Spinal cord (tissue), 10 donors: ENCODE data around the gene ZNF300. TPM values are rescaled to one million over a fixed set of nuclear protein-coding genes. Genes with fewer than 3 reads are reported as not detected.
A peak's percentile ranks its signal among the peaks of the same experiment; 100 is the strongest.
"Not testable (repeated sequence)": the region's sequence is repeated elsewhere in the genome, so short reads cannot be mapped to it uniquely, and the experiment has no call there.

Experiments
- DNase-seq, 6 donors: peaks; one replicate each; pipeline versions ENCODE4 v3.0.0 to v3.0.0-alpha.2; 2013 to 2015; ENCODE audit warnings: low spot score in 6 of 6, low read depth in 4 of 6
- H3K27ac ChIP-seq: one replicate; pipeline ENCODE4 v1.5.1; 2013; ENCODE audit warnings: low read depth, low read length, control low read depth
- H3K27me3 ChIP-seq: one replicate; pipeline ENCODE4 v1.6.1; 2013; ENCODE audit warnings: low read length; ENCODE audit not compliant: control insufficient read depth, insufficient read depth
- H3K36me3 ChIP-seq: one replicate; pipeline ENCODE4 v1.6.1; 2013; ENCODE audit warnings: low read length; ENCODE audit not compliant: control insufficient read depth, insufficient read depth
- H3K4me1 ChIP-seq: one replicate; pipeline ENCODE4 v1.6.1; 2013; ENCODE audit warnings: low read length; ENCODE audit not compliant: control insufficient read depth, insufficient read depth
- H3K4me3 ChIP-seq: one replicate; pipeline ENCODE4 v1.5.1; 2013; ENCODE audit warnings: low read depth, low read length, control low read depth
- H3K9me3 ChIP-seq: one replicate; pipeline ENCODE4 v1.6.1; 2013; ENCODE audit warnings: low read length; ENCODE audit not compliant: control insufficient read depth, insufficient read depth
- WGBS: methylation state at CpG from one replicate; pipeline ENCODE4 v1.1.5; 2013; ENCODE audit warnings: missing lambda C conversion rate; ENCODE audit not compliant: insufficient coverage; 5-methylcytosine and 5-hydroxymethylcytosine counted together
- polyA plus RNA-seq, 2 donors: library from polyadenylated mRNA; unstranded; fragments of 120-200 nt; gene quantifications; one replicate each; pipeline ENCODE4 v1.2.1, GENCODE V29; 2013; ENCODE audit not compliant: insufficient read length in 2 of 2
- total RNA-seq, 2 donors: library from RNA; depleted of rRNA in 1 of 2; stranded (reverse); fragments of 120-200 nt in 1 of 2; fragments of >200 nt in 1 of 2; gene quantifications; one replicate each; pipeline versions ENCODE4 v1.2.3 to v1.2.4, GENCODE V29; 2013 to 2014
- donor health status: healthy.

The ZNF300 gene
- total and polyA plus RNA-seq, 4 donors, result 23.2 to 36.0 (median 25.5) TPM

DNA sequence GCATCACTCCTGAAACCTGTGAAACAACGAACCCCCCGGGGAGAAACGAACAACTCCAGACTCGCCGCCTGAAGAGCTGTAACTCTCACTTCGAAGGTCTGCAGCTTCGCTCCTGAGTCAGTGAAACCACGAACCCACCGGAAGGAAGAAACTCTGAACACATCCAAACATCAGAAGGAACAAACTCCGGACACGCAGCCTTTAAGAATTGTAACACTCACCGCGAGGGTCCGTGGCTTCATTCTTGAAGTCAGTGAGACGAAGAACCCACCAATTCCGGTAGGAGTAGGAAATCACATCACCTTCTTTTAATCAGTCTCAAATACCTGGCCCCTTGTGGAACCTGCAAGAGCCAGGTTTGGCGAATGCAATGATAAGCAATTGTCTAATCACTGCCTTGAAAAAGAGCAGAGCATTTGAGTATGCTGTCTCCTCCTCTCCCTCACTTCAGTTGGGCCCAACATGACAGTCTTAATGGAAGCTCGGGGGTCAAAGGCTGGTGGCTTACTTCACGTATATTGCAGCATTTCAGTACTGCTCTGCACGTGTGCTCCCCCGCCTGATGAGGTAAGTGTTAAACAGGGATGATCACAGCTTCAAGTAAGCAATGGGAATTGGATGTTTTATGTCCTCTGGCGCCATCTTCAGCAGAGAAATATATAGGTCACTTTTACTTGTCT is 58.0 kb downstream of the ZNF300 start:
- WGBS, result 60% methylated on average over 18 of the region's 22 CpGs
- H3K4me1 ChIP-seq, result no peaks in the 10 kb centered on the region
- DNase-seq, result peak; percentile 26 to 89 (median 55)
- no peaks in the 10 kb centered on the region for H3K36me3 ChIP-seq
- no peak overlapping the region for H3K4me3 ChIP-seq
- H3K9me3 ChIP-seq, result no peaks in the 10 kb centered on the region
- H3K27ac ChIP-seq, result no peak overlapping the region
- no peaks in the 10 kb centered on the region for H3K27me3 ChIP-seq

DNA sequence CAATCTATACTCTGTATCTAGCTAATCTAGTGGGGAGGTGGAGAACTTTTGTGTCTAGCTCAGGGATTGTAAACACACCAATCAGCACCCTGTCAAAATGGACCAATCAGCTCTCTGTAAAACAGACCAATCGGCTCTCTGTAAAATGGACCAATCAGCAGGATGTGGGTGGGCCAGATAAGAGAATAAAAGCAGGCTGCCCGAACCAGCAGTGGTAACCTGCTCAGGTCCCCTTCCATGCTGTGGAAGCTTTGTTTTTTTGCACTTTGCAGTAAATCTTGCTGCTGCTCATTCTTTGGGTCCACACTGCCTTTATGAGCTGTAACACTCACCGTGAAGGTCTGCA is 58.5 kb downstream of the ZNF300 start, which contains the start of gene IRGM:
Gene IRGM, plus strand, starts transcription at position 214 of the 346 bp plus-strand sequence. CDS start 1,603 bp downstream, outside the sequence.
- not testable (repeated sequence) for H3K36me3 ChIP-seq, H3K9me3 ChIP-seq, H3K27me3 ChIP-seq, H3K4me3 ChIP-seq, H3K27ac ChIP-seq, DNase-seq, H3K4me1 ChIP-seq
- 58% methylated on average over 2 of the region's 3 CpGs for WGBS

DNA sequence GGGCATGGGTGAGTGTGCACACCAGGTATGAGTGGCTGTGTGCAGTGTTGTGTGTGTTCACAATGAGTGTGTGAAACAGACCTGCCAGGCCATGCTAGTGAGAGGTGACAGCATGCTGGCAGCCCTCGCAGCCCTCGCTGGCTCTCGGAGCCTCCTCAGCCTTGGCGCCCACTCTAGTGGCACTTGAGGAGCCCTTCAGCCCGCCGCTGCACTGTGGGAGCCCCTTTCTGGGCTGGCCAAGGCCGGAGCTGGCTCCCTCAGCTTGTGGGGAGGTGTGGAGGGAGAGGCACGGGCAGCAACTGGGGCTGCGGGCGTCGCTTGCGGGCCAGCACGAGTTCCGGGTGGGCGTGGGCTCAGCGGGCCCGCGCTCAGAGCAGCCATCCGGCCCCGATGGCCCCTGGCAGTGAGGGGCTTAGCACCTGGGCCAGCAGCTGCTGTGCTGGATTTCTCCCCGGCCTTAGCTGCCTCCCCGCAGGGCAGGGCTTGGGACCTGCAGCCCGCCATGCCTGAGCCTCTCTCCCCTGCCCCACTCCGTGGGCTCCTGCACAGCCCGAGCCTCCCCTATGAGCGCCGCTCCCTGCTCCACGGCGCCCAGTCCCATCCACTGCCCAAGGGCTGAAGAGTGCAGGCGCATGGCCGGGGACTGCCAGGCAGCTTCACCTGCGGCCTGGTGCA is 59.5 kb downstream of the ZNF300 start:
- not testable (repeated sequence) for H3K9me3 ChIP-seq, H3K27me3 ChIP-seq, H3K27ac ChIP-seq, H3K4me3 ChIP-seq, H3K4me1 ChIP-seq, H3K36me3 ChIP-seq, DNase-seq
- 95% methylated on average over 30 of the region's 32 CpGs for WGBS

Other genes starting within 250 kb of the ZNF300 start
- 1 to 10 TPM; 4.6 to 5.5 TPM for gene MYOZ3, start 243.7 kb downstream of the ZNF300 start, total RNA-seq
- gene MYOZ3, start 243.7 kb downstream of the ZNF300 start, polyA plus RNA-seq, result 10 to 100 TPM; 11.5 to 15.6 TPM
- gene RBM22, start 203.9 kb downstream of the ZNF300 start, total RNA-seq, result 10 to 100 TPM; 29.7 to 45.2 TPM
- 10 to 100 TPM; 64.3 to 69.4 TPM for gene RBM22, start 203.9 kb downstream of the ZNF300 start, polyA plus RNA-seq
- 100 to 1,000 TPM in 1 of 2 donors, 10 to 100 TPM in 1; 63.7 to 111 TPM for gene DCTN4, start 146.0 kb downstream of the ZNF300 start, total RNA-seq
- gene DCTN4, start 146.0 kb downstream of the ZNF300 start, polyA plus RNA-seq, result 100 to 1,000 TPM in 1 of 2 donors, 10 to 100 TPM in 1; 89.0 to 107 TPM
- gene SMIM3, start 126.2 kb downstream of the ZNF300 start, total RNA-seq, result 10 to 100 TPM in 1 of 2 donors, 1 to 10 TPM in 1; 8.4 to 30.6 TPM
- 10 to 100 TPM in 1 of 2 donors, 1 to 10 TPM in 1; 6.4 to 10.5 TPM for gene SMIM3, start 126.2 kb downstream of the ZNF300 start, polyA plus RNA-seq
- gene IRGM, start 58.5 kb downstream of the ZNF300 start, total RNA-seq, result not detected
- gene IRGM, start 58.5 kb downstream of the ZNF300 start, polyA plus RNA-seq, result under 1 TPM; 0.48 to 0.59 TPM
- 10 to 100 TPM; 22.7 to 42.0 TPM for gene GPX3, start 115.6 kb upstream of the ZNF300 start, total RNA-seq
- gene GPX3, start 115.6 kb upstream of the ZNF300 start, polyA plus RNA-seq, result 10 to 100 TPM; 25.5 to 41.6 TPM
- 10 to 100 TPM; 25.5 to 63.7 TPM for gene TNIP1, start 176.1 kb upstream of the ZNF300 start, total RNA-seq
- 10 to 100 TPM; 51.9 to 52.9 TPM for gene TNIP1, start 176.1 kb upstream of the ZNF300 start, polyA plus RNA-seq